ENCODE results near the gene RABL3.
"Not testable (repeated sequence)": the region's sequence is repeated elsewhere in the genome, so short reads cannot be mapped to it uniquely, and the experiment has no call there.

The RABL3 gene

GRCh38 chr3:120742198-120742848 is at the start of gene RABL3, which contains the start of gene GTF2E1:
Gene RABL3 (minus strand): TSS chr3:120742516. CDS start chr3:120742507, 9 bp downstream.
Gene GTF2E1 (plus strand): TSS chr3:120742744. CDS start chr3:120750553, 7,809 bp downstream.
- DNase-seq (ENCODE audit: low read depth in 2 of 2): peak; percentile 93 to 96

GRCh38 chr3:120791913-120792312 is 49.6 kb upstream of the RABL3 start:
- DNase-seq (ENCODE audit: low read depth in 2 of 2): no peak

GRCh38 chr3:120791010-120791409 is 48.7 kb upstream of the RABL3 start:
- no peak for DNase-seq (ENCODE audit: low read depth in 2 of 2)

GRCh38 chr3:120785832-120786231 is 43.5 kb upstream of the RABL3 start:
- not testable (repeated sequence) for DNase-seq (ENCODE audit: low read depth in 2 of 2)

GRCh38 chr3:120780977-120781376 is 38.7 kb upstream of the RABL3 start:
- no peak for DNase-seq (ENCODE audit: low read depth in 2 of 2)

- no peak for DNase-seq (ENCODE audit: low read depth in 2 of 2)
Observed at GRCh38 chr3:120778776-120779175, 36.5 kb upstream of the RABL3 start.

- no peak for DNase-seq (ENCODE audit: low read depth in 2 of 2)
Observed at GRCh38 chr3:120775411-120775810, 33.1 kb upstream of the RABL3 start.

GRCh38 chr3:120773932-120774331 is 31.6 kb upstream of the RABL3 start:
- DNase-seq (ENCODE audit: low read depth in 2 of 2): no peak

GRCh38 chr3:120772081-120772480 is 29.8 kb upstream of the RABL3 start:
- DNase-seq (ENCODE audit: low read depth in 2 of 2): no peak

GRCh38 chr3:120770891-120771290 is 28.6 kb upstream of the RABL3 start:
- no peak for DNase-seq (ENCODE audit: low read depth in 2 of 2)

GRCh38 chr3:120769436-120769835 is 27.1 kb upstream of the RABL3 start:
- no peak for DNase-seq (ENCODE audit: low read depth in 2 of 2)

- no peak for DNase-seq (ENCODE audit: low read depth in 2 of 2)
Observed at GRCh38 chr3:120767106-120767505, 24.8 kb upstream of the RABL3 start.

- no peak for DNase-seq (ENCODE audit: low read depth in 2 of 2)
Observed at GRCh38 chr3:120766576-120766975, 24.3 kb upstream of the RABL3 start.

GRCh38 chr3:120765830-120766493 is 23.6 kb upstream of the RABL3 start:
- DNase-seq (ENCODE audit: low read depth in 2 of 2): no peak

GRCh38 chr3:120764206-120764605 is 21.9 kb upstream of the RABL3 start:
- no peak for DNase-seq (ENCODE audit: low read depth in 2 of 2)

GRCh38 chr3:120763601-120764000 is 21.3 kb upstream of the RABL3 start:
- no peak for DNase-seq (ENCODE audit: low read depth in 2 of 2)

GRCh38 chr3:120762615-120763014 is 20.3 kb upstream of the RABL3 start:
- DNase-seq (ENCODE audit: low read depth in 2 of 2): no peak

GRCh38 chr3:120758551-120758950 is 16.2 kb upstream of the RABL3 start:
- not testable (repeated sequence) for DNase-seq (ENCODE audit: low read depth in 2 of 2)

GRCh38 chr3:120756061-120756460 is 13.7 kb upstream of the RABL3 start:
- DNase-seq (ENCODE audit: low read depth in 2 of 2): no peak

- no peak for DNase-seq (ENCODE audit: low read depth in 2 of 2)
Observed at GRCh38 chr3:120753810-120754209, 11.5 kb upstream of the RABL3 start.

- no peak for DNase-seq (ENCODE audit: low read depth in 2 of 2)
Observed at GRCh38 chr3:120752865-120753264, 10.5 kb upstream of the RABL3 start.

GRCh38 chr3:120752230-120752629 is 9.9 kb upstream of the RABL3 start:
- no peak for DNase-seq (ENCODE audit: low read depth in 2 of 2)

GRCh38 chr3:120749843-120750242 is 7.5 kb upstream of the RABL3 start:
- no peak for DNase-seq (ENCODE audit: low read depth in 2 of 2)
